GM18870 (cell line): ENCODE measurements around the gene BUB1.
"Not testable (repeated sequence)": the region's sequence is repeated elsewhere in the genome, so short reads cannot be mapped to it uniquely, and the experiment has no call there.

Source experiments
- ATAC-seq: cut with Tn5 transposase; IDR thresholded peaks from one replicate; pipeline ENCODE4 v1.9.1; 2021; ENCODE audit warnings: moderate library complexity; ENCODE audit not compliant: unreplicated experiment

The BUB1 gene

GRCh38 chr2:110660558-110660957 lies 17.3 kb downstream of the BUB1 start:
- no peak for ATAC-seq

- ATAC-seq, result no peak
Measured at GRCh38 chr2:110659248-110659647, 18.6 kb downstream of the BUB1 start.

DNA sequence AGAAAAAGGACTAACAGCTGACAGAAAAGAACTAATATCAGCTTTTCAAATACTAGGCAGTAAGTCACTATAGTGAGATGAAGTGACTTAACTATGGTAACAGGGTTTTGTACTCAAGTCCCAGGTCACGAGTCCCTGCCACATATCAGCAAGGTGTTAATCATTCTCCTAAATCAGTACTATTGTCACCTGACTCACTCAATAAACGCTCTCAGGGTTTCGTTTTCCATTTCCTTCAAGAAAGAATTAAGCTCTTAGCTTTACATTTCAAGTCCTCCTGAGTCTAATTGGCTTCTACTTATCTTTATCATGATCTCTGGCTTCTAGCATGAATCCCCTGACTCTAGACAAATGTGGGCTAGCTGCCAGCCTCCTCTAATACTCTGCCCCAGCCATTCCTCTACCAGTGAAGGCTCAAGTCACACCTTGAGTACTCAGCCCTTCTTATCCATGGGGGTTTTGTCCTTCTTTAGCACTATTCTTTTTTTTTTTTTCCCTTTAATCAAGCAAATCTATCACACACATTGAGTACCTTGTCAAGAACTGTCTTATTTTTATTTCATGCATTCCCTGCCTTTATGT lies 20.0 kb downstream of the BUB1 start:
- no peak for ATAC-seq

DNA sequence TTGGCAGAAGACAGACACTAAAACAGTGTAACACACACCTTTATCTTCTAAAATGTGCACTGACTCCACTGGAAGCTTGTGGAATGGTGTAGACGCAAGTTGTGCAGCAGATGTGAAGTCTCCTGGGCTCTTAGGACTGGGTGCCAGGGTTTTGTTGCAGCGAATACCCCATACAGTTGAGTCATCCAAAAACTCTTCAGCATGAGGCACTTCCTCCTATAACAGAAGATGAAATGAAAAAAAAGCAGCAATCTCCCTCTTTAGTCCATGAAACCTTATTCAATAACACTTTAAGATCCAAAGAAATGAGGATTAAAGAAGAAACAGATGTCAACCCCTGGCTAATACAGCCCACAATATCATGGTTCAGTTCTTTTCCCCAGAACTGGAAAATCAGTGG lies 22.2 kb downstream of the BUB1 start:
- no peak for ATAC-seq

- ATAC-seq, result no peak
Measured at GRCh38 chr2:110653861-110654260, 24.0 kb downstream of the BUB1 start.

DNA sequence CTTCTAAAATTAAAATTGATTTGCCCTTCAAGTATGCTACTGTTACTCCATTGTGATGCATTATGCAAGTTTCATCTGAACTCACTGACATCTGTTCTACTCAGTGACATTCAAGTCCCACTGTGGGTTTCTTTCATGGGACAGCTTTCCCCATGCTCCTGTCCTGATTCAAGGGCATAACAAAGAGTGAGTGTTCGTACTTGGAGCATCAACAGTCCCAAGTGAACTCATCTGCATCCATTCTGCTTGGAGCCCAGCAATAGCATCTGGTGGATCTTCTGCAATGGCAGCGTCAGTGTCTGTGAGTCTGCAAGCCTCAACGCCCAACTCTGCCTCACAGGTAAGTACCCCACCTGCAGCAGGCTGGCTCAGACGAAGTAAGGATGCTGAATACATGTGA lies 27.5 kb downstream of the BUB1 start:
- no peak for ATAC-seq

DNA sequence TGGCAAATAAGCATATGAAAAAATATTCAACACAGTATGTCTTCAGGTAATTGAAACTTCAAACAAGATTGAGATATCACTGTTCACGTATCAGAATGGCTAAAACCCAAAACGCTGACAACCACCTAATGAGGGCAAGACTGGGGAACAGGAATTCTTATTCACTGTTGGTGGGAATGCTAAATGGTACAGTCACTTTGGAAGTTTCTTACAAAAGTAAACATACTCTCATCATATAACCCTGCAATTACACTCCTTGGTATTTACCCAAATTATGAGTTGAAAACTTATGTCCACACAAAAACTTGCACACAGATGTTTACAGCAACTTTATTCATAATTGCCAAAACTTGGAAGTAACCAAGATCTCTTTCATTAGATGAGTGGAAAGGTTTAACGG lies 30.1 kb downstream of the BUB1 start:
- ATAC-seq, result no peak

- ATAC-seq, result no peak
Measured at GRCh38 chr2:110645616-110646015, 32.2 kb downstream of the BUB1 start.

- no peak for ATAC-seq
Measured at GRCh38 chr2:110644357-110644756, 33.5 kb downstream of the BUB1 start.

- no peak for ATAC-seq
Measured at GRCh38 chr2:110642360-110642759, 35.5 kb downstream of the BUB1 start.

DNA sequence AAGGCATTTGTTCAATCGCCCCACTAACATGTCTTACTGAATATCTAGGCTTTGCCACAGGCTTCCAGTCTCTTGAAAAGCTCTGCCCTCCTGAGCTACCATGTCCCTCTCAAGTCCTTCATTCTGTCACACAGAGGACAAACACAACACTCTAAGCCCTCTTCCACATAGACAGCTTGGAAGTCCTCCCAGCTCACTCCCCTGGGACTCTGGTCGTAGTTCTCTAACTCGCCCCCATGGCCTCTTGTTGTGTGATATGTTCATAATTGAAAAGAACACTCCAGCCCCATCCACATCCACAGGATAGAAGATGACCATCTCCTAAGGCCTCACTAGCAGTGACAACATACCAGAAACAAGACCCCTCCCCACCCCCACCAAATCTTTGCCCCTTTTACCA lies 37.9 kb downstream of the BUB1 start:
- ATAC-seq, result no peak

DNA sequence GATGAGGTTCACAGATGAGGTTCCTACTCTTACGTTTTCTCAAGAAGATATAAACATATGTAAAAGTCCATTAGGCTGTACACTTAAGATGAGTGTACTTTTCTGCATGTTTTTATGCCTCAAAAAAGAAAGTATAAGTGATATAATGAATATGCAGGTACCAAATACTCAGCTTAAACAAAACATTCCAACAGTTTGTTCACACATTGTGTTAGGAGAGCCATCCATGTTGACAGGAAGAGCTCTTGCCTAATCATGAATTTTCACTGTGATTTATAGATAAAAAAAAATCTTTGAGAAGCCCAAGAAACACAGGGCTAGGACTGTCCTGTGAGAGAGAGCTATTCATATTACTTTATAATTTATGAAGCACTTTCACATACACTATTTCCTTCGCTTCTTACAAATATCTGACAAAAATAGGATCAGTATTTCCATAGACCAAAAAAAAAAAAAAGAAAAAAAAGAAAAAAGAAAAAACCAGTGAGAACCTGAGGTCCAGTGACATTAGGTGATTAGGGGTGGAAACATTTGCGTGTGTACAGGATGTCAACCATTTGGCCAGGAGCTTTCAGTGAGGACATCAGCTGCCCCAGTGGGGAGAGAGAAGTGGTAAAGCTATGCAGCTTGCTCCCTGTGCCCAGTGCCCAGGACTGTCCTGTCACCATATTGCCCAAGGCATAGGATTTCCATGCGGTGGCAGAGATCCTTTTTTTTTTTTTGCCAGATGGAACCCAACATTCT lies 38.7 kb downstream of the BUB1 start:
- no peak for ATAC-seq

GRCh38 chr2:110638004-110638403 lies 39.9 kb downstream of the BUB1 start:
- ATAC-seq, result no peak

DNA sequence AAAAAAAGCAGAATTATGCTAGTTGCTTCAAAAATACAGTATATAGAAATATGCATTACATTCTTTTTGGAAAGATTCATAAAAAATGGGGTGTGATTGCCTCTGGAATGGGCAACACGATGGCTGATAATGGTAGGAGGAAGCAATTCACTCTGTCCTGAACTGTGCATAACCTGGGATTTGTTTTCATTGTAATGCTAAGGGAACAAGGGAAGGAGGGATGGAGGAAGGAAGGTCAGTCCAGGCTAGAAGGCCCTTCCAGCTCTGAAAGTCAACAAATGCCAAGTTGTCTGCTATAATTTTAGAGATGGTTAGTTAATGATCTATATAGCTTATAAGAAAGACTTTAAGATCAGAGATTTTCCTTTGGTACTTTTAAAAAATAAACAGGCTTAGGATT lies 40.8 kb downstream of the BUB1 start:
- ATAC-seq, result no peak

- ATAC-seq, result not testable (repeated sequence)
Measured at GRCh38 chr2:110635949-110636628, 41.8 kb downstream of the BUB1 start.

- ATAC-seq, result not testable (repeated sequence)
Measured at GRCh38 chr2:110627348-110627747, 50.5 kb downstream of the BUB1 start.

DNA sequence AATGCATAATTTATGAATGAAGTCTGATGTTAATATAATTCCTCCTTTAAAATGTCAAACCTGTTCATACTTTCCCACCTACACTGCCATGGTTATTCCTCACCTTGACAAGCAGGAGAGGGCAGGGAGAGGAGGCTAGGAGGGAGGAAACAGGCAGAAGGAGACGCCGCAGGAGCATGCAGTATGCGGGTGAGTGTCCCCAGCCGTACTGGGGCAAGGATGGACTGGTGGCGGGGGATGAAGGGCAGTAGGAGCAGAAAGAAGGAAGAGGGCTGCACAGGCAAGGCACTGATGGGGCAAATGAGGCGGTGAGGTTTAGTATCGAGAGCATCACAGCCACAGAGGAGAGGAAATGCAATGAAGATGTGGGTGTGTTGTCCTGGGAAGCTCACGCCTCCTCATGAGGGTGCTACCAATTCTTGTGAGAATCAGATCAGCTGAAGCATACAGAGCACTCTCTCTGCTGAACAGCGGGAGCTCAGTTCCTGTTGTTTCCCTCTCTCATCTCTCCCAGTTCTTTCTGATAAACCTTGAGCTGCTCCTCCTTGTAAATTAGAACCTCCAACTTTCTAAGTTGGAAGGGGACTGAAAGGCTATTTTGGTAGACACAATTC lies 58.4 kb downstream of the BUB1 start:
- ATAC-seq, result not testable (repeated sequence)

- ATAC-seq, result not testable (repeated sequence)
Measured at GRCh38 chr2:110613927-110614326, 63.9 kb downstream of the BUB1 start.

GRCh38 chr2:110610613-110611250 lies 67.1 kb downstream of the BUB1 start:
- not testable (repeated sequence) for ATAC-seq

DNA sequence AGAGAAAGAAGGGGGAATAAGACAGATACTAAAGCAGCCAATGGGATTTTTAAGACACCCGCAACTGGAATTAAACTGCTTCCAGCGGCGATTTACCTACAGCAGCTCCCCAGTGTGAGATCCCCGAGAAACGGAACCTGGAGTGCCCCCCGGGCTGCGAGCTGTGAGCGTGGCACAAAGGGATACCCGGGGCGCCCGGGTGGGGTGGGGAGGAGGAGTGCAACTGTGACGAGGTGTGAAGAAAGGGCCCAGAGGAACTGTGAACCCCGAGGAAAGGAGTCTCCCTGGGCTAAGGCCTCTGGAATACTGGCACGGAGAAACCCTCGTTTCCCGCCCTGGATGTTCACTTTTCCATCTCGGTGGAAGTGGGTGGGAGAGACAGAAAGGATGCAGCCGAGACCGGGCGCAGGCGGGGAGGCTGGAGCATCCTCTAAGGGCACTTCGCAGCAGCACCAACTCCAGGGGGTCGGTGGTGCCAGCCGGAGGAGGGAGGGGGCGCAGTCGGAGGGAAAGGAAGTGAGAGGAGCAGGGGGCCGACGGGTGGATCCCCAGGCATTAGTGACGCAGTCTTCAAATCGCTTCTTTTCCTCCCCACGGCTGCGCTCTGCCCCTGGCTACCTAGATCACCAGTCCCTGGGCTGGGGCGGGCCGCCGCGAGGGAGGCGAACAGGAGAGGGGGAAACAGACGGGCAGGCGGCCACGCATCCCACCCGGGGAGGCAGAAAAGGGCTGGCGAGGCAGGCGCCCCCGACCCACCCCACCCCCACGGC lies 67.8 kb downstream of the BUB1 start:
- ATAC-seq, result not testable (repeated sequence)
